NCI-H510A treated with DMSO at 0.1 percent for 48 hours (cell line): ENCODE measurements around the gene KIAA1586.
"Not testable (repeated sequence)": the region's sequence is repeated elsewhere in the genome, so short reads cannot be mapped to it uniquely, and the experiment has no call there.

Source experiments
- DNase-seq: peaks from one replicate; lab custom pipeline; 2025; lab: John Stamatoyannopoulos, UW

The KIAA1586 gene

DNA sequence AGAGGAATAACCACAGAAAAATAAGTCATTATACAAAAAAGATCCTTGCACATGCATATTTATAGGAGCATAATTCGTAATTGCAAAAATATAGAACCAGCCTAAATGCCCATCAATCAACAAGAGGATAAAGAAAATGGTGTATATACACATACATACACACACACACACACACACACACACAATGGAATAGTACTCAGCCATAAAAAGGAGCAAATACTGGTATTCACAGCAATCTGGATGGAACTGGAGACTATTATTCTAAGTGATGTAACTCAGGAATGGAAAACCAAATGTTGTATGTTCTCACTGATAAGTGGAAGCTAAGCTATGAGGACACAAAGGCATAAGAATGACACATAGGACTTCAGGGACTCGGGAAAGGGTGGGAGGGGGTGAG is 1.9 kb upstream of the KIAA1586 start:
- no peak for DNase-seq

DNA sequence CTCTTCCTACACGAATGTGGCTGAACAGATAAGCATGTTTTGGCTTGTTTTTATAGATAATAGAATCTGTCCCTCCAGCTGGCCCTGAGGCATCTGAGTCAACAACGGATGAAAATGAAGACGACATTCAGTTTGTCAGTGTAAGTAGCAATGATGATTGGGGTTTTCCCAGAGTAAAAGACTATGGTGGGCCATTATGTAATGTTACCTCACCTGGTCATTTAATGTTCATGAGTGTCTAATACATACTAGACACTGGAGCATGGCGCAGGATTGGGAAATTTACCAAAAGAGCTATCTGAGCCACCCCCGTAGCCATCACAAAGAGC is 728 bp downstream of the KIAA1586 start:
- DNase-seq: not testable (repeated sequence)

DNA sequence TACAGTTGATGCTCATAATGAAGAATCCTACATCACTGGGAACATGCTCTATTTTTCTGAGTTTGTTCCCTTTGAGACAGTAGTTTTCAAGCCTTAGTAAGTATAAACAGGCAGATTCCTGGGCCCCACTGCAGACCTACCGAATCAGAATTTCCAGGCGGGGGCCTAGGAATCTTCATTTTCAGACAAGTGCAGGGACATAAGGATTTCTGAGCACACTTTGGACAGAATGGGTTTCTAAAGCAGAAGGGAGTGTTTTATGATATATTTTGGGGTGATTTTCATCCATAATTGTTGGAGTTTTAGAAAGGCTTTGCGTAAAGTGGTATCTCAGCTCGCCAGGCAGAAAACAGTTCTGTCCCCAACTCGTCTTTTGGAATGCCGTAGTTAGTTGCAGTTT is 1.4 kb downstream of the KIAA1586 start:
- DNase-seq: not testable (repeated sequence)

DNA sequence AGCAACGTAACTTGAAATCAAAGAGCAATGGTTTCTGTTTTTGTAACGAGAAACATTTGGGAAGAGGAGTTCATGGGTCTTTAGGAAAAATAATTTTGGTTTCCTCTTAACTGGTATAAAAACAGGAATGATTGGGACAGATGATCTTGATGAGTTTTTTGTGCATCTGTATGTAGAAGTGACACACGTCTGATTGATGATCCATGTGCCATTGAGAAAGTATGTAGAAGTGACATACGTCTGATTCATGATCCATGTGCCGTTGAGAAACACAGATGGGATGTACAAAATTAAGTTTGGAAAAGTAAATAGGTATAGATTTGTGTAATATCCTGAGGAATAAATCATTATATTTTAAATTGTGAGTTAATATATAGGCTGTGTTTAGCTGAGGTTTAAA is 2.1 kb downstream of the KIAA1586 start:
- no peak for DNase-seq

DNA sequence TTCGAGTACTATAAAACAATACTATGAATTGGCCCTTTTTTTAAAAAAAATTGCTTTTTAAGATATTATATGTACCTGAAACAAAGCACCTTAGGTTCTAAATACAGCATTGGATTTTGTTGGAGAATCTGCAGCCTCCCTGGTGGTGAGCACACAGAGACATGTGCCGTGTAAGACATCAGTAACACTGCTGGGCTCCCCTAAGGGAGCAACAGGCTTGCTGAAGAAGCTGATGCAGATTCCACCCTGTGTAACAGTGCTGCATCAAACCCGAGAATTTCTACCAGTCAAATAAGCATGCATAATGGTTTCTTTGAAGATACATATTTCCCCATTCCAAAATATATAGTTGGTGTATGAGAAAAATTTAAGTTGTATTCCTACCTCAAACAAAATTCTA is 17.4 kb downstream of the KIAA1586 start:
- no peak for DNase-seq

DNA sequence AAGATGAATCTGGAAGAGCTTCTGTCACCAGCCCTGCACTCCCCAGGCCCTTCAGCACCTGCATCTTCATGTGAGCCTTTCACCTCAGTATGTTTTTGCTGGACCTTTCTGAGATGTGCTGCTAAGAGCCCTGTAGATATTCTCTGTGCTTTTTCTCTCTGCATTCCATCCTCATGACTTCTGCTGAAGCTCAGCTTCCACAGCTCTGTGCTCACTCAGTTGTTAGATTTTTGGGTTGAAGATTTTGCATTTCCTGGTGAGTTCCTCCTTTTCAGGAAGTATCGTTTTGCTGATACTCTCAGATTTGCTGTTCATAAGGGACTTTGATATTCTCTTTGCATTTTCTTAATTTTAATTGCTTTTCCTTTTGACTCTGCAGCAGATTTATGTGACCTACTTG is 18.3 kb downstream of the KIAA1586 start:
- no peak for DNase-seq

DNA sequence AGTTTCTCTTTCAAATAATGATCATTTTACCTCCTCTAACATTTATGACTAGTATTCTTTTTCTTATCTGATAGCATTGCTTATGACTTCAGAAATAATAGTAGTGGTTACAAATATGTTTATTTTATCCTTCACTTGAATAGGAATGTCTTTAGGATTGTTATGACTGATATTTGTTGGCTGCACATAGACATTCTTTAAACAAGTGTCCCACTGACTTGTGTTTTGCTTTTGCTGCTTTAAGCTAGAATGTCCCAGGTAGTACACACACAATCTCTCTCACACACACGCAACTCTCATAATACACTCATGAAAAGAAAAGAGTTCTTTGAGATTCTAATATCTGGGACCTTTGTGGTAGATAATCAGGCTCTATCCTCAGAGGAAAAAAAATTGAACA is 21.6 kb downstream of the KIAA1586 start:
- no peak for DNase-seq

DNA sequence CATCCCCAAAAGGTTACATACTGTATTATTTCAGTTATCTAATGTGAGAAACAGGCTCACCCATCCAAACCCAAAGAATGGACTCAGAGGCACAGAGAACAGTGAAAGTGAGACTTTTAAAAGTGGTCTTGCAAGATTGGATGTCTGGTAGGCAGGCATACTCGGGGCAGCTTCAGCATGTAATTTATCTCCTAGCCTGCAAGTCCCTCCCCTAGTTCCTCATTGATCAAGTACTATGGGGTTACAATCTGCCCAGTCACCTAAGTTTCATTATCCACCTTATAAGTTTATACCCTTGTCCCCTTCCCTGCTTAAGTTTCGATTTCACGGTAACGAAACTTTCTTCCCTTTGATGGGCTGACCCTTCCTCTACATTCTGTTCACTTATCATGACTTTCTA is 22.7 kb downstream of the KIAA1586 start:
- no peak for DNase-seq

DNA sequence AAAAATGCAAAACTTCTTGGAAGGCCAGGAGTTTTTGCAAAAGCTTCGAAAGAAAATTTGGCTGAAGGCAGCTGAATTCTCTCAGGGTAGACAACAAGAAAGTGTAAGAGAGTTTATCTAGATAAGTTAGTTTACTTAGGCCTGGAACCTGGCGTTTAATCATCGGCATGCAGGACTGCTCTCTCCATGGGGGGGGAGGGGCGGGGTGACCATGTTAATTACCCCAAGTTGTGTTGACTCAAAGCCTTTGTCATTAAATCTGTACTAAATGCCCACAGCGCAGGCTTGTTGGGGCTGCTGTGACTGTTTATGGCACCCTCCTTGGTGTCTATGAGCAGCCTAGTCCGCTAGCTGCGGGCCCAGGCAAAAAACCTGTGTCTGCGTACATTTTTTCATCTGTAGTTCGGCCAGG is 23.4 kb downstream of the KIAA1586 start:
- no peak for DNase-seq

DNA sequence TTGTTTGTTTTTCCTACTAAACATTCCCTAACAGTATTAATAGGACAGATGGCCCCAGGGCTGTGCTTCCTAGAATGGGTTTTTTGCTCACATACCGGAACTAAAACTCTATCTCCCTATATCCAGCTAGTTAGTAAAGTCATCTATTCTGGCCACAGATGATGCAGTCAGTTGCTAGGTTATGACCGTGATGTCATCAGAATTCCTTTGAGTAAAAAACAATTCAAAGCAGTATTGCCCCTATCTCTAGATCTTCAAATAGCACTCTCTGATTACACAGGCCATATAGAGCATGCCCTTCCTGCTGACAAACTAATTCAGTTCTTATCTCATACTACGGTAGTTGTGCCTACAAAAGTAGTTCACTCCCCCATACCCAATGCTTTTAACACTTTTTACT is 25.6 kb downstream of the KIAA1586 start:
- DNase-seq: no peak

DNA sequence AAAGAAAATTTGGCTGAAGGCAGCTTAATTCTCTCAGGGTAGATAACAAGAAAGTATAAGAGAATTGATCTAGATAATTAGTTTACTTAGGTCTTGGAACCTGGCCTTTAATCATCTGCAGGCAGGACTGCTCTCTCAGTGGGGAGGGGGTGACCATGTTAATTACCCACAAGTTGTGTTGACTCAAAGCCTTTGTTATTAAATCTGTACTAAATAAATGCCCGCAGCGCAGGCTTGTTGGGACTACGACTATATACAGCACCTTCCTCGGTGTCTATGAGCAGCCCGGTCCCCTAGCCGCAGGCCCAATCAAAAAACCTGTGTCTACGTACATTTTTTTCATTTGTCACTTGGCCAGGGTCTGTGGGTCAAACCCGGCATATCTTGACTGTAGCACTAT is 27.9 kb downstream of the KIAA1586 start:
- DNase-seq: no peak

DNA sequence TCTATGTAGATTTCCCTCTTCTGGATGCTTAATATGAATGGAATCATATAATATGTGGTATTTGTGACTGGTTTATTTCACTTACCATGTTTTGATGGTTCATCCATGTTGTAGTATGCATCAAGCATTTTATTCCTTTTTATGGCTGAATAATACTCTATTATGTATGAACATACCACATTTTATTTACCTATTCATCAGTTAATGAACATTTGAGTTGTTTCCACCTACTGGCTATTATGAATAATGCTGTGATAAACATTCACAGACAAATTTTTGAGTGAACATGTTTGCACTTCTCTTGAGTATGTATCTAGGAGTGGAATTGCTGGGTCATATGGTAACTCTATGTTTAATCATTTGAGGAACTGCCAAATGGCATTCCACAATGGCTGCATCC is 28.6 kb downstream of the KIAA1586 start:
- DNase-seq: no peak

DNA sequence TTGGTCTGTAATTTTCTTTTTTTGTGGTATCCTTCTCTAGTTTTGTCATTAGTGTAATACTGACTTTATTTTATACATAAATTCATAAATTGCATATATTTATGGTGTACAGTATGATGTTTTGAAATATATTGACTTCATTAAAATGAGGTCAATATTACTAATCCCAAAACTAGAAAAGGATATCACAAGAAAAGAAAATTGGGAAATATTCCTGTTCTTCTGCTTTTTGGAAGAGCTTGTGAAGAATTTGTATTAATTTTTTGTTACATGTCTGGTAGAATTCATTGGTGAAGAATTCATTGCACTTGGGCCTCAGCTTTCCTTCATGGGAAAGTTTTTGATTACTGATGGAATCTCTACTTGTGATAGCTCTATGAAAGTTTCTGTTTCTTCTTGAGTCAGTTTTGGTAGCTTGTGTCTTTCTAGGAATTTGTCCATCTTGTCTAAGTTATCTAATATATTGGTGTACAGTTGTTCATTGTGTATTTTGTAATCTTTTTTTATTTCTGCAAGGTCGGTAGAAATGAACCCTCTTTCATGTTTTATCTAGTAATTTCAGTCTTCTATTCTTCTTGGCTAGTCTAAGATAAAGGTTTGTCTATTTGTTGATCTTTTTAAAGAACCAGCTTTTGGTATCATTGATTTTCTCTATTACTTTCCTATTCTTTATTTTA is 32.2 kb downstream of the KIAA1586 start:
- no peak for DNase-seq

DNA sequence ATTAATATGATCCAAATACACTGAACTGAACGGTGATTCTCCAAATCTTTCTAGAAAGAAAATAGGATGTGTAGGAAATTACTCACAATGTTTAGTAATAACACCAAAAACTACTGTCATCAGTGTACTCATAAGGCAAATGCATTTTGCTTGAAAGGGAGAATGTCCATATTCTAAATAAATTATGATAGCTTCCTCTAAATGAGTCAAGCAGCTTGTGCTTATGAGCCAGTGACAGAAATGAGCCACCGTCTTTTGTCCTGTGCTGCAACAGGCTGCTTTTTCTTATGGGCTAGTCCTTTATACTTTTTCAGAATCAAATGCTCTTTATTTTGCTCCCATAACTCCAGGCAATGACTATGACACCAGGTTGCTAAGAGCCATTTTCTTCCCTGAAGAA is 39.0 kb downstream of the KIAA1586 start:
- DNase-seq: no peak

DNA sequence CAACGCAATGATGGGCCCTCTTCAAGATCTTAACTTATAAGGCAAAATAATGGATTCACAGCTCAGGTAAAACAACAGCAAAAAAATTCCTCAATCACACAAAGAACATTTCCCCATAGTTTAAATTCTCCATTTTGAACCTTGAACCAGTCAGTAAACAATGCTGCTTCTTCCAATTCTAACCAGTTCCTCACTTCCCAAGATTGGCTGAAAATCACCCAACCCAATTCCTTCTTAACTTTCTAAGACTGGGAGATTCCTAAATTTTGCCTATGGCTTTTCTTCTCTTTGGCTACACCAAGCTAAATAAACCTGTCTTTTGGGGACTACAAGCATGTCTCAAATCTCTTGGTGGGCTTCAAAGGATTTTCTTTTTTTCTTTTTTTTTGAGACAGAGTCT is 40.4 kb downstream of the KIAA1586 start:
- DNase-seq: no peak

DNA sequence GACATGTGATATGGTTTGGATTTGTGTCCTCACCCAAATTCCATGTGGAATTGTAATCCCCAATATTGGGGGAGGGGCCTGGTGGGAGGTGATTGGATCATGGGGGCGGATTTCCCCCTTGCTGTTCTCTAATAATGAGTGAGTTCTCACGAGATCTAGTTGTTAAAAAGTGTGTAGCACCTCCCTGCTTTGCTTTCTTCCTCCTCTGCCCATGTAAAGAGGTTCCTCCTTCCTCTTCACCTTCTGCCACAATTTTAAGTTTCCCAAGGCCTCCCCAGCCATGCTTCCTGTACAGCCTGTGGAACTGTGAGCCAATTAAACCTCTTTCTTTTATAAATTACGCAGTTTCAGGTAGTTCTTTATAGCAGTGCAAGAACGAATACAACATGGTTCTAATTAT is 41.4 kb downstream of the KIAA1586 start:
- no peak for DNase-seq

DNA sequence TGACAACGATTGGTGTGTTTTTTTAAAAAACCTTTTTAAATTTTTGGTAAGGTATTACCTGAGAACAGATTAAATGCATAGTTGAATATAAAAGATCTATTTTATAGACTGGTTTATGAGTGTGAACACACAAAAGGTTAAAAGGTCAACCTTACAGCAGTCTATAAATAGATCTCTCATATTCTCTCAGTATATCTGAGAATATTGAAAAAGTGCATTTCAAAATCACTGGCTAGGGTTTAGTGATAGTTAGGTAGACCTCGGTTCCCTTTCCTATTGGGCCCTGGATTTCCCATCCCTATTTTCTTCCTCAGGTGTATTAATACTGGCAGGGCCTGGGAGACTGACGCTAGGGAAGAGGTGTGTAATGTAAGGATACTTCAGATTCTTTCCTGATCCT is 42.8 kb downstream of the KIAA1586 start:
- peak; percentile 84 for DNase-seq

DNA sequence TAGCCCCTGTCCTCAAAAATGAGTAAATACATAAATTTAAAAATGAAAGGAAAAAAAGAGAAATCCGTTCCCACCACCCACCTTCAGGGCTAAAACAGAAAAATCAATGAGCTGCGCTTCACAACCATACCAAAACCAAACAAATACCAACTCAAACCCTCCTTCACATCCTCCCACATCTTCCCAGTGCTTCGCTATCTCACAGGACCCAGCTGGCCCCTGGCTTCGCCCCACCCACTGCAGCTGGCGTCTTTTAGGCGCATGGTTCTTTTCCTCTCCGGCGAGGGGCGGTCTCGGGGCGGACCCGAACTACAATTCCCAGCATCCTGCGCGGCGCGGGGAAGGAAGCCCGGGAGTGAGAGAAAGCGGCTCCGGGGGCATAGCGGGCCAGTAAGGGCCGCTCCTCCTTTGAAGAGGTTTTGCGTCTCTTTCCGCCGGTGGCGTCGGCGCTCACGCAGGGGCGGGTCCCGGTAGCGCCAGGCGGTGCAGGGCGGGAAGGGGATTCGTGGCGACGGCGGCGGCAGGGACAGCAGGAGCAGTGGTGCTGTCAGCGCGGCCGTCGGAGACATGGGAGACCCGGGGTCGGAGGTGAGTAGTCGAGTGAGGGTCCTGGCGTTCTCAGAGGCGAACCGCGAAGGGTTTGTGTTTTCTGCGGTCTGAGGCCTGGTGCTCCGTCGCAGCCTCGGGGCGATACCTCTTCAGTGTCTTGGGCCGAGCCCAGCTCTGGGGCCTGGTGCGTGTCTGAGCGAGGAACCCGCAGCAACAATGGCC is 43.4 kb downstream of the KIAA1586 start, which contains the start of gene ZNF451:
Gene ZNF451, plus strand, starts transcription at position 502 of the 771 bp plus-strand sequence. Its CDS starts 66 bp downstream, at position 568.
- peak; percentile 100 for DNase-seq

DNA sequence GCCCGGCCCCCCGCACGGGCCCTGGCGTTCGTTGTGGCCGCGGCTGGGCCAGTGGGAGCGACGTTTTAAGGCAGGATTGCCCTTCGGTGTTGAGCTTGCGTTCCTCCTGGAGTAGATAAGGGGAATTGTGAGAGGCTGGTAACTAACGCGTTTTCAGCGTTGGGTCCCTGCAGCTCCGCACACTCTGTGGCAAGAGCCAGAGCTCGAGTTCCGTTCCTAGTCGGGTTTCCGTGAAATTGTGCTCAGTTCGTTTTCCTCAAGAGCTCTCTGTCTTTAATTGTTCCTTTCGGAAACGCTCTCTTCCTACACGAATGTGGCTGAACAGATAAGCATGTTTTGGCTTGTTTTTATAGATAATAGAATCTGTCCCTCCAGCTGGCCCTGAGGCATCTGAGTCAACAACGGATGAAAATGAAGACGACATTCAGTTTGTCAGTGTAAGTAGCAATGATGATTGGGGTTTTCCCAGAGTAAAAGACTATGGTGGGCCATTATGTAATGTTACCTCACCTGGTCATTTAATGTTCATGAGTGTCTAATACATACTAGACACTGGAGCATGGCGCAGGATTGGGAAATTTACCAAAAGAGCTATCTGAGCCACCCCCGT is 44.1 kb downstream of the KIAA1586 start:
- not testable (repeated sequence) for DNase-seq

DNA sequence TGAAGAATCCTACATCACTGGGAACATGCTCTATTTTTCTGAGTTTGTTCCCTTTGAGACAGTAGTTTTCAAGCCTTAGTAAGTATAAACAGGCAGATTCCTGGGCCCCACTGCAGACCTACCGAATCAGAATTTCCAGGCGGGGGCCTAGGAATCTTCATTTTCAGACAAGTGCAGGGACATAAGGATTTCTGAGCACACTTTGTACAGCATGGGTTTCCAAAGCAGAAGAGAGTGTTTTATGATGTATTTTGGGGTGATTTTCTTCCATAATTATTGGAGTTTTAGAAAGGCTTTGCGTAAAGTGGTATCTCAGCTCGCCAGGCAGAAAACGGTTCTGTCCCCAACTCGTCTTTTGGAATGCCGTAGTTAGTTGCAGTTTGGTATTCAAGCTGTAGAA is 44.9 kb downstream of the KIAA1586 start:
- DNase-seq: not testable (repeated sequence)

DNA sequence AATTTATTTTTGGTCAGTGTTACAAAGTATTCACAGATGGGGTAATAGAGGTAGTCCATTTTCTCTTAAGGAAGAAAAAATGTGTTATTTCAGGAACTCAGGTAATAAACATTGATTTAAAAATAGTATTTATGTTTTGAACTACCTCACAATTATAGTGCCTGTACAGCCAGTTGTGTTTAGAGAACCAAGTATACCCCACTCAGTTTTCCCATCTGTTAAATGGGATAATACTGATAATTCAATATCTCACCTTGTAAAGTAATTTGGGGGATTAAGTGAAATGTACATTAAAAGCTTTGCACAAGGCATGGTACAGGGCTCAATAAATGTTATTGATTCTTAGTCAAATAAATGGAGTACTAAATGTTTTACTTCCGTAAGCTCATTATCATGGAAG is 48.2 kb downstream of the KIAA1586 start:
- no peak for DNase-seq

DNA sequence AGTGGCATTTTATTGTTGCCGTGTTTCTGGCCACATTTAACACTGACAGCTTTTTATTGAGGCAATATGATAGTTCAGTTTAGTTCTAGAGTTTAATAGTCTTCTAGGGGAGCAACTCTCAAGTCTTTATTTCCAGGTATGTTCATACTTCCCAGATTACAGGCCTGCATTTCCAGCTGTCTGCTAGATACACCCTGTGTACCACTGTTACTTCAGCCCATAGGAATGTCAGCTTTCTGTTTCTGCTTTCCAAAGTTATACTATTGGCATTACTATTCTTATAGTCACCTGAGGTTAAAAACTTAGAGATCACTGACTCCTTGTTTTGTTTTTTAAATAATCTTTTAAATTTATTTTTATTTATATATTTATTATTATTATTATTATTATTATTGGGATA is 51.1 kb downstream of the KIAA1586 start:
- DNase-seq: no peak

DNA sequence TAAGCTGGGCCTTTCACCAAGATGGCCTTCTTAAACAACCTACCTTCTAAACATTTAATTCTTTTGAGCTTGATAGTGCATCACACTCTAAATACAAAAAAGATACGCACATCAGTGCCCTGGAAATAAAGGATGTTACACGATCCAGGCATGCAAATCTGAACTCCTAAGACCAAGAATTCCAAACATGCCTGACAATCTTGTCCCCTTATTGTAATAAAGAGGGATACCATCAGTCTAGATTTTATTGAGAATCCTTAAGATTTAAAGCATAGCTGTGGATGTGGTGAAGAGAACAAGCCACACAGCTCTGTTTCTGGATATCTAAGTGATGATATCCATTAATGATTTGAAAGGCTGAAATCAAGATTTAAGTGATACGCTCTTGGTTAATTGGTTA is 56.5 kb downstream of the KIAA1586 start:
- no peak for DNase-seq
